Body of pancreas (tissue), 4 donors: ENCODE data around the gene FAM170B. TPM values are rescaled to one million over a fixed set of nuclear protein-coding genes. Genes with fewer than 3 reads are reported as not detected.

Experiments used
- ATAC-seq: fragments of 150-250 bp; one replicate; pipeline ENCODE4 v1.9.1; 2016
- DNase-seq, 4 donors: peaks; one replicate each; pipeline ENCODE4 v3.0.0-alpha.2; 2019
- H3K27ac ChIP-seq, 4 donors: fragments of 200-600 bp; sonication (generic); 1 replicate in 3 of 4; 2 replicates in 1 of 4; pipeline versions ENCODE4 v1.5.1 to v1.6.1; 2016 to 2019; ENCODE audit warnings: mild to moderate bottlenecking in 1 of 4, mixed read lengths in 1 of 4, moderate library complexity in 1 of 4
- H3K27me3 ChIP-seq, 2 donors: fragments of 200-600 bp; sonication (generic); one replicate each; pipeline ENCODE4 v1.6.0; 2016; ENCODE audit warnings: mild to moderate bottlenecking in 1 of 2
- H3K36me3 ChIP-seq, 2 donors: fragments of 200-600 bp; sonication (generic); replicated peaks in 1 of 2; 2 replicates each; pipeline ENCODE4 v1.5.1; 2016; ENCODE audit warnings: low read depth in 2 of 2; ENCODE audit not compliant: insufficient read depth in 1 of 2
- H3K4me1 ChIP-seq: fragments of 200-600 bp; sonication (generic); one replicate; pipeline ENCODE4 v1.6.0; 2016
- H3K4me3 ChIP-seq, 2 donors: fragments of 200-600 bp; sonication (generic); 1 replicate in 1 of 2; 2 replicates in 1 of 2; pipeline ENCODE4 v1.5.1; 2016 to 2019
- H3K9me3 ChIP-seq, 3 donors: fragments of 200-600 bp; sonication (generic); 1 replicate in 2 of 3; 2 replicates in 1 of 3; pipeline ENCODE4 v1.5.1; 2016
- POLR2A ChIP-seq, 3 donors: fragments of 450-650 bp; IDR thresholded peaks; one replicate each; pipeline ENCODE4 v1.6.1; 2016; ENCODE audit warnings: antibody characterized with exemption in 3 of 3, mild to moderate bottlenecking in 2 of 3
- WGBS, 2 donors: methylation state at CpG; one replicate each; pipeline ENCODE4 v1.1.5; 2017; 5-methylcytosine and 5-hydroxymethylcytosine counted together
- intact Hi-C: fragments of 100-400 bp; cut with DNase I; formaldehyde crosslinking; loops from one replicate; pipeline ENCODE4 v1.15.1; 2023
- total RNA-seq, 2 donors: library from RNA; depleted of rRNA; stranded (reverse); fragments of >200 nt; gene quantifications; one replicate each; pipeline ENCODE4 v1.1.0, GENCODE V29; 2016
- TF ChIP-seq, protein P1 (sequence below), 7 experiments: fragments of 450-650 bp in 4 of 7; fragments of 200-600 bp in 3 of 7; sonication (generic) in 3 of 7; IDR thresholded peaks; one replicate each; pipeline ENCODE4 v1.5.1; 2016 to 2019; ENCODE audit warnings: antibody characterized with exemption in 7 of 7

FAM170B gene
- total RNA-seq, 2 donors from 2014 or later, result not detected

DNA sequence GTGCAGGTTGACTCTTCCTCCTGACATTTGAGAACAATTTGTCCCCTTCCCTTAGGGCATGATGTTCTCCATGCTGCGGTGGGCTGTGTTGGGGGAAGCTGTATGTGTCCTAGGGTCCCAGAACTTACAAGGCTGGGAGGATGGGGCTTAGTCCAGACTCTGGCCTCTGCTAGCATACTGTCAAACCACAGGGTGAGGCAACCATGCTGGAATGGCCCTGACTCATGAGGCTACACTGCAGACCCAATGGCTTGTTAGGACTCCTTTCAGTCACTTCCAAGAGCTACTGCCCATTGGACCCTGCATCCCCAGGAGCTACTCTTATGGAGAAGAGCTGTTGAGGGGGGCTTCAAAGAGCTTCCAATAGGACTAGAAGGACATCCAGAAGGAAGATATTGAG is 20.1 kb upstream of the FAM170B start:
- DNase-seq, result no peak
- Histone ChIP-seq H3K4me3 (no peak overlapping the region), H3K36me3 (no peaks in the 10 kb centered on the region), H3K27ac (no peak overlapping the region), H3K9me3 (no peaks in the 10 kb centered on the region), H3K4me1 (no peaks in the 10 kb centered on the region), H3K27me3 (peaks cover 0 to 4% of the 10 kb centered on the region in 2 donors)
- no peak for ATAC-seq
- WGBS, 2 donors, result 74 to 100% methylated on average over 1 of the region's 1 CpG
- intact Hi-C loops, result no loop called here
- TF ChIP-seq POLR2A (IDR thresholded peaks at IDR 0.05), result no peak
- TF ChIP-seq, protein P1, sequence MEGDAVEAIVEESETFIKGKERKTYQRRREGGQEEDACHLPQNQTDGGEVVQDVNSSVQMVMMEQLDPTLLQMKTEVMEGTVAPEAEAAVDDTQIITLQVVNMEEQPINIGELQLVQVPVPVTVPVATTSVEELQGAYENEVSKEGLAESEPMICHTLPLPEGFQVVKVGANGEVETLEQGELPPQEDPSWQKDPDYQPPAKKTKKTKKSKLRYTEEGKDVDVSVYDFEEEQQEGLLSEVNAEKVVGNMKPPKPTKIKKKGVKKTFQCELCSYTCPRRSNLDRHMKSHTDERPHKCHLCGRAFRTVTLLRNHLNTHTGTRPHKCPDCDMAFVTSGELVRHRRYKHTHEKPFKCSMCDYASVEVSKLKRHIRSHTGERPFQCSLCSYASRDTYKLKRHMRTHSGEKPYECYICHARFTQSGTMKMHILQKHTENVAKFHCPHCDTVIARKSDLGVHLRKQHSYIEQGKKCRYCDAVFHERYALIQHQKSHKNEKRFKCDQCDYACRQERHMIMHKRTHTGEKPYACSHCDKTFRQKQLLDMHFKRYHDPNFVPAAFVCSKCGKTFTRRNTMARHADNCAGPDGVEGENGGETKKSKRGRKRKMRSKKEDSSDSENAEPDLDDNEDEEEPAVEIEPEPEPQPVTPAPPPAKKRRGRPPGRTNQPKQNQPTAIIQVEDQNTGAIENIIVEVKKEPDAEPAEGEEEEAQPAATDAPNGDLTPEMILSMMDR (IDR thresholded peaks at IDR 0.05), result no peak

- no peaks in the 10 kb centered on the region for H3K36me3 ChIP-seq
- intact Hi-C loops, result no loop called here
- no peak for ATAC-seq
- no peaks in the 10 kb centered on the region for H3K9me3 ChIP-seq
- WGBS, 2 donors, result 40 to 71% methylated on average over 4 of the region's 4 CpGs
- no peak overlapping the region for H3K27ac ChIP-seq
- no peaks in the 10 kb centered on the region for H3K4me1 ChIP-seq
- no peak for DNase-seq
- H3K4me3 ChIP-seq, result no peak overlapping the region
- no peak for TF ChIP-seq POLR2A (IDR thresholded peaks at IDR 0.05)
- TF ChIP-seq, protein P1 (IDR thresholded peaks at IDR 0.05), result no peak
- peaks cover 0 to 4% of the 10 kb centered on the region in 2 donors for H3K27me3 ChIP-seq
These were observed 19.3 kb upstream of the FAM170B start for GRCh38 chr10:49153115-49153514.

- H3K9me3 ChIP-seq, result no peaks in the 10 kb centered on the region
- WGBS, 2 donors, result 63 to 64% methylated on average over 4 of the region's 4 CpGs
- intact Hi-C loops, result no loop called here
- H3K4me1 ChIP-seq, result no peaks in the 10 kb centered on the region
- H3K36me3 ChIP-seq, result no peaks in the 10 kb centered on the region
- ATAC-seq (no peak), DNase-seq (no peak)
- H3K27ac ChIP-seq, result no peak overlapping the region
- no peak overlapping the region for H3K4me3 ChIP-seq
- TF ChIP-seq POLR2A (IDR thresholded peaks at IDR 0.05), result no peak
- TF ChIP-seq, protein P1 (IDR thresholded peaks at IDR 0.05), result no peak
- peaks cover 0 to under 1% of the 10 kb centered on the region in 2 donors for H3K27me3 ChIP-seq
These were observed 18.8 kb upstream of the FAM170B start for GRCh38 chr10:49152663-49153062.

GRCh38 chr10:49152037-49152436 is 18.2 kb upstream of the FAM170B start:
- no peaks in the 10 kb centered on the region for H3K27me3 ChIP-seq
- H3K9me3 ChIP-seq, result no peaks in the 10 kb centered on the region
- H3K4me3 ChIP-seq, result no peak overlapping the region
- ATAC-seq, result no peak
- 50 to 76% methylated on average over 4 of the region's 4 CpGs for WGBS, 2 donors
- H3K27ac ChIP-seq, result no peak overlapping the region
- H3K4me1 ChIP-seq, result no peaks in the 10 kb centered on the region
- no peaks in the 10 kb centered on the region for H3K36me3 ChIP-seq
- TF ChIP-seq POLR2A (IDR thresholded peaks at IDR 0.05), result no peak
- TF ChIP-seq, protein P1 (IDR thresholded peaks at IDR 0.05), result no peak
- DNase-seq, result no peak
- intact Hi-C loops, result no loop called here

DNA sequence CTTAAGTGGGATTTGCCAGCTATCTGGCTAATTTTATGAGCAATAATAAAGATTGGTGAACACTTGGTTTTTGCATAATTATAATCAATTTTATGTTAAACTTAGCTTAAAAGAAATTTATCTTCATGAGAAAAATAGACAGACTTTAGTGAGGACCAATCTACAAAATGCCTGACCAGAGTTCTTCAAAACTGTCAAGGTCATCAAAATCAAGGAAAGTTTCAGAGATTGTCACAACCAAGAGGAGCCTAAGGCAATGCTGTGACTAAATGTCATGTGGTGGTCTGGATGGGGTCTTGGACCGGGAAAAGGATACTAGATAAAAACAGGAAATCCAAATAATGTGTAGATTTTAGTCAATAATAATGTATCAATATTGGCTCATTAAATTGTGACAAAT is 17.7 kb upstream of the FAM170B start:
- Histone ChIP-seq H3K27ac (no peak overlapping the region), H3K4me1 (no peaks in the 10 kb centered on the region), H3K4me3 (no peak overlapping the region), H3K36me3 (no peaks in the 10 kb centered on the region), H3K27me3 (no peaks in the 10 kb centered on the region), H3K9me3 (no peaks in the 10 kb centered on the region)
- intact Hi-C loops, result no loop called here
- ATAC-seq (no peak), DNase-seq (no peak)
- WGBS, 2 donors, result 30 to 39% methylated on average over 1 of the region's 1 CpG
- no peak for TF ChIP-seq POLR2A (IDR thresholded peaks at IDR 0.05)
- TF ChIP-seq, protein P1 (IDR thresholded peaks at IDR 0.05), result no peak
